ENCODE data around the gene DDX1.
"Not testable (repeated sequence)": the region's sequence is repeated elsewhere in the genome, so short reads cannot be mapped to it uniquely, and the experiment has no call there.

Gene DDX1

GRCh38 chr2:15617778-15618448, 26.2 kb downstream of the DDX1 start:
- no peak for DNase-seq

DNA sequence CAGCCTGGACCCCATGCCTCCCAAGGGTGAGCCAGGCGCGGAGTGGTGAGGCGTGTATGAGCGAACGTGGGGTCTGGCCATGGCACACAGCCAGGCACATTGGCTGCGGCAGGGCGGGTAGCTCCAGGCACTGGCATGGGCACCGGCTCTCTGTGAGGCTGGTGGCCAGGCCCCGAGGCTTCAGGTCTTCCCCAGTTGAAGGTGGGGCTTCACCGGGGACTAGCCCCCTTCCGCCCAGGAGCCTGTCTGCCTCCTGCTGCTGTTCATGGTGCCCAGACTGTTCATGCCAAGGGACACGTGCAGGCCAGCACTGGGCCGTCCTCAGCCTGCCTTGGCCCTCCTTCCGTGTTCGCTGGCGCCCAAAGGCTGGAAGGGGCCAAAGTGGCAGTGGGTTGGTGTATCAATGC, 26.8 kb downstream of the DDX1 start:
- DNase-seq = no peak

DNA sequence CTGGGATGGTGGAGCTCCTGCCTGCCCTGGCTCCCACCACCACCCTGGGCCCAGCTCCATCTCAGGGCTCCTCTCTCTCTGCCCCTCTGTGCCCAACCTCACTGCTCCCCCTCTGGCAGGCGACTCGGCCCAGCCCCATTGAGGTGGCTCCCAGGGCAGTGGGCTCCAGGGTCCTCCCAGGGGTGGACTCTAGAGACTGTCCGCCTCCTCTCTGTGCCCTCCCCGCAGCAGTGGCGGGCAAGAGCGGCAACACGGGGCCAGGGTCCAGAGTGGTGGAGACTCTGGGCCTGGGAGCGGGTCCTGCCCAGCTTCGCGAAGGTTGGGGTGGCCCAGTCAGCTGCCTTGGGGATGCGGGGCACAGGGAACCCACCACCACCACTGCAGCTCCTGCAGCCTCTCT, 27.4 kb downstream of the DDX1 start:
- no peak for DNase-seq

GRCh38 chr2:15619510-15619909, 27.8 kb downstream of the DDX1 start:
- no peak for DNase-seq

DNA sequence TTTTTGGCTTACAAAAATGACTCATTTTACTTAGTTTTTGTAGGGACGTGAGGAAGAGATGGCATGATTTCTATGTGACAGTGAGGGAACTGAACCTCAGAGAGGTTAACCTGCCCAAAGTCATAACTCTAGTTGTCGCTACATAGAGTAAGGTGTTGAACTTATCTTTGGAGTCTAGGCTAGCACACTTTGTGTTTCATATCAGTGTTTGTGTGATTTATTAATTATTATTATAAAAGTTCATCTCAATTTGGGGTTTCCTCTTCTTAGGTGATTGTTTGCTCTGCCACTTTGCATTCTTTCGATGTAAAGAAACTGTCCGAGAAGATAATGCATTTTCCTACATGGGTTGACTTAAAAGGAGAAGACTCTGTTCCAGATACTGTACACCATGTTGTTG, 28.3 kb downstream of the DDX1 start:
- DNase-seq = no peak

- DNase-seq = no peak
Observed at GRCh38 chr2:15620340-15620739, 28.7 kb downstream of the DDX1 start.

GRCh38 chr2:15620857-15621471, 29.3 kb downstream of the DDX1 start:
- DNase-seq = no peak

DNA sequence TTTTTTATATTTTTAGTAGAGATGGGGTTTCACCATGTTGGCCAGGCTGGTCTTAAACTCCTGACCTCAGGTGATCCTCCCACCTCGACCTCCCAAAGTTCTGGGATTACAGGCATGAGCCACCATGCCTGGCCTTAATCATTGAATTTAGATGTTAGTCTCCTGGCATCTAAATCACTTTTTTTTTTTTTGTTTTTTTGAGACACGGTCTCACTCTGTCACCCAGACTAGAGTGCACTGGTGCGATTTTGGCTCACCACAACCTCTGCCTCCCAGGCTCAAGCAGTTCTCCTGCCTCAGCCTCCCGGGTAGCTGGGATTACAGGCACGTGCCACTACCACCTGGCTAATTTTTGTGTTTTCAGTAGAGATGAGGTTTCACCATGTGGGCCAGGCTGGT, 29.8 kb downstream of the DDX1 start:
- DNase-seq = not testable (repeated sequence)

GRCh38 chr2:15622214-15622613, 30.5 kb downstream of the DDX1 start:
- DNase-seq = no peak

GRCh38 chr2:15622614-15623480, 31.2 kb downstream of the DDX1 start:
- DNase-seq = no peak

DNA sequence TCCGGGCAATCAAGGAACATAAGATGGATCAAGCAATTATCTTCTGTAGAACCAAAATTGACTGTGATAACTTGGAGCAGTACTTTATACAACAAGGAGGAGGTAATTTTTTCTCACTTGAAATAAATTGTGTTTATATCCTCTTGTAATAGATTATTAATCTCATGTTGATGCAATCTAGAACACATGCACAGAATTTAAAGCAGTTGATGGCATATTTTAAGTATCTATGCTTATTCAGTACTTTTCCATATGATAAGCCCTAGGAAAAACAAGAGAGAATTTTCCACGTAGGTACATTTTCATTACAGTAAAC, 31.8 kb downstream of the DDX1 start:
- DNase-seq = no peak

- no peak for DNase-seq
Observed at GRCh38 chr2:15623898-15624541, 32.4 kb downstream of the DDX1 start.

DNA sequence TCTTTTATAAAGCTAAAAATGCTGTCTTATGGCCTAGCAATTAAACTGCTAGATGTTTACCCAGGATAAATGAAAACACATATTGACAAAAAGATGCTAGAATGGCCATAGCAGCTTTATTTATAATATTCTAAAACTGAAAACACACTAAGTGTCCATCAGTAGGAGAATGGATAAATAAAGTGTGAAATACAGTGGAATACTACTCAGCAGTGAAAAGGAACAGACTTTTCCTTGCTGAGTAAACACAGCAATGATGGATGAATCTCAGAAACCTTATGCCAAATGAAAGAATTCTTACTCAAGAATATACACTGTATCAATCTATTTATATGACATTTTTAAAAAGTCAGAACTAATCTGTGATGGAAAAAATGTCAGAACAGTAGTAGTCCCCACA, 33.2 kb downstream of the DDX1 start:
- DNase-seq = no peak

GRCh38 chr2:15625344-15626036, 33.8 kb downstream of the DDX1 start:
- no peak for DNase-seq

GRCh38 chr2:15626126-15626525, 34.5 kb downstream of the DDX1 start:
- DNase-seq = no peak

- no peak for DNase-seq
Observed at GRCh38 chr2:15626967-15627366, 35.3 kb downstream of the DDX1 start.

- DNase-seq = no peak
Observed at GRCh38 chr2:15627817-15628684, 36.4 kb downstream of the DDX1 start.

GRCh38 chr2:15628899-15629855, 37.5 kb downstream of the DDX1 start:
- DNase-seq = no peak

GRCh38 chr2:15630121-15630977, 38.7 kb downstream of the DDX1 start:
- no peak for DNase-seq
